Fibroblast of the aortic adventitia (primary cell): ENCODE results near the gene NUP205. TPM values are rescaled to one million over a fixed set of nuclear protein-coding genes. Genes with fewer than 3 reads are reported as not detected.

Source experiments
- DNase-seq: peaks from one replicate; pipeline ENCODE4 v3.0.0-alpha.2; 2010; ENCODE audit warnings: low read depth
- H3K4me3 ChIP-seq: 2 replicates; pipeline ENCODE4 v1.5.1; 2011; ENCODE audit warnings: low read depth, mild to moderate bottlenecking, control low read depth, low read length, moderate library complexity
- total RNA-seq: library from RNA; depleted of rRNA; stranded (reverse); fragments of >200 nt; gene quantifications from 2 replicates; pipeline ENCODE4 v1.2.3, GENCODE V29; 2012; ENCODE audit warnings: low replicate concordance
- TF ChIP-seq, protein P1 (sequence below): IDR thresholded peaks from 2 replicates; pipeline ENCODE4 v1.5.1; 2011; ENCODE audit warnings: mild to moderate bottlenecking, low read length, control low read depth, inconsistent platforms; ENCODE audit not compliant: insufficient read depth

Gene NUP205
- total RNA-seq, 1 donor = 78.4 TPM

DNA sequence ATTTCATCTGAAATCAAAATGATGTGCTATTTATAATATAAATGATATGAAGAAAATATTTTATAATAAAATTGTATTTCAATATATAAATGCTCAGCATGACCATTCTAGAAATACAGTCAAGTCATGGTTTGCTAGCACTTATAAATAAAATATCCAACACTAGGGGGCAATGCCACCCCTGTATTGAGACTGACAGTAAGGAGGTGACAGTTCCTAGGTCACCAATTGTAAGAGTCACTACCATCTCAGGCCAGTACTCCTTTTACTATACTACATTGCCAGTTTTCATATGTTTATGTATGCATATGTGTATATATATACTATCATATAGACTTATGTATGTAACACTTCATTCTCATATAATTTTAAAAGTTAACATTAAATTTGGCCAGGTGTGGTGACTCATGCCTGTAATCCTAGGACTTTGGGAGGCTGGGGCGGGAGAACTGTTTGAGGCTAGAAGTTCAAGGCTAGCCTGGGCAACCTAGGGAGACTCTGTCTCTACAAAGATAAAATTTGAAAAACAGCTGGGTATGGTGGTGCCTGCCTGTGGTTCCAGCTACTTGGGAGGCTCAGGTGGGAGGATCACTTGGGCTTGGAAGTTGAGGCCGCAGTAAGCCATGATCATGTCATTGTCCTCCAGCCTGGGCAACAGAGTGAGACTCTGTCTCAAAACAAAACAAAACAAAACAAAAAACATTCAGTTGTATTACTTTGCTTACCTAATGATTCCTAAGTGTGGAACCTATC, 45.4 kb upstream of the NUP205 start:
- DNase-seq = peak; percentile 65
- TF ChIP-seq, protein P1, sequence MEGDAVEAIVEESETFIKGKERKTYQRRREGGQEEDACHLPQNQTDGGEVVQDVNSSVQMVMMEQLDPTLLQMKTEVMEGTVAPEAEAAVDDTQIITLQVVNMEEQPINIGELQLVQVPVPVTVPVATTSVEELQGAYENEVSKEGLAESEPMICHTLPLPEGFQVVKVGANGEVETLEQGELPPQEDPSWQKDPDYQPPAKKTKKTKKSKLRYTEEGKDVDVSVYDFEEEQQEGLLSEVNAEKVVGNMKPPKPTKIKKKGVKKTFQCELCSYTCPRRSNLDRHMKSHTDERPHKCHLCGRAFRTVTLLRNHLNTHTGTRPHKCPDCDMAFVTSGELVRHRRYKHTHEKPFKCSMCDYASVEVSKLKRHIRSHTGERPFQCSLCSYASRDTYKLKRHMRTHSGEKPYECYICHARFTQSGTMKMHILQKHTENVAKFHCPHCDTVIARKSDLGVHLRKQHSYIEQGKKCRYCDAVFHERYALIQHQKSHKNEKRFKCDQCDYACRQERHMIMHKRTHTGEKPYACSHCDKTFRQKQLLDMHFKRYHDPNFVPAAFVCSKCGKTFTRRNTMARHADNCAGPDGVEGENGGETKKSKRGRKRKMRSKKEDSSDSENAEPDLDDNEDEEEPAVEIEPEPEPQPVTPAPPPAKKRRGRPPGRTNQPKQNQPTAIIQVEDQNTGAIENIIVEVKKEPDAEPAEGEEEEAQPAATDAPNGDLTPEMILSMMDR = peak; percentile 49
- no peak overlapping the region for H3K4me3 ChIP-seq

GRCh38 chr7:135514856-135515255, 42.9 kb upstream of the NUP205 start:
- TF ChIP-seq, protein P1 = no peak
- no peak overlapping the region for H3K4me3 ChIP-seq
- DNase-seq = no peak

- no peak for DNase-seq
- TF ChIP-seq, protein P1 = no peak
- H3K4me3 ChIP-seq = no peak overlapping the region
These were observed 40.7 kb upstream of the NUP205 start for GRCh38 chr7:135517060-135517459.

GRCh38 chr7:135518748-135519147, 39.0 kb upstream of the NUP205 start:
- no peak for DNase-seq
- H3K4me3 ChIP-seq = no peak overlapping the region
- TF ChIP-seq, protein P1 = no peak

- DNase-seq = no peak
- TF ChIP-seq, protein P1 = no peak
- no peak overlapping the region for H3K4me3 ChIP-seq
These were observed 38.5 kb upstream of the NUP205 start for GRCh38 chr7:135519233-135519688.

DNA sequence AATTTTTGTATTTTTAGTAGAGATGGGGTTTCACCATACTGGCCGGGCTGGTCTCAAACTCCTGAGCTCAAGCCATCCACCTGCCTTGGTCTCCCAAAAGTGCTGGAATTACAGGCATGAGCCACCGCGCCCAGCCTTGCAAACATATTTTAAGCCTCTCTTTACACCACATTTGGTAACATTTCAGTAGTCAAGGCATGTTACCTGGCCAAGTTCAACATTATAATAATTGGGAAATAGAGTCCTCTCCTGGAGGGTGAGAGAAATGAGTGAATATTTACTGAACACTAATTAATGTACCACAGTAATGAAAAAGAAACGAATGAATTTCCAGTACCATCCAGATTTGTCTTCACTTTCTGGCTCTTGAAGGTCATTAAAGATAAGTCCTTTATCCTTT, 37.8 kb upstream of the NUP205 start:
- TF ChIP-seq, protein P1 = no peak
- H3K4me3 ChIP-seq = no peak overlapping the region
- DNase-seq = no peak
